HUES64 (cell line): Measurements from ENCODE around the gene CCDC6.
"Not testable (repeated sequence)": the region's sequence is repeated elsewhere in the genome, so short reads cannot be mapped to it uniquely, and the experiment has no call there.

Source experiments
- H3K27ac ChIP-seq: 2 replicates; pipeline ENCODE4 v1.7.0; 2013; ENCODE audit warnings: low read depth, low read length, inconsistent platforms
- H3K27me3 ChIP-seq: 2 replicates; pipeline ENCODE4 v1.6.1; 2013; ENCODE audit warnings: mild to moderate bottlenecking, low read length; ENCODE audit not compliant: insufficient read depth
- H3K36me3 ChIP-seq: 2 replicates; pipeline ENCODE4 v1.6.1; 2013; ENCODE audit warnings: mild to moderate bottlenecking, low read length; ENCODE audit not compliant: insufficient read depth
- H3K4me1 ChIP-seq: 2 replicates; pipeline ENCODE4 v1.6.1; 2013; ENCODE audit warnings: mild to moderate bottlenecking, low read length, moderate library complexity; ENCODE audit not compliant: insufficient read depth
- H3K4me3 ChIP-seq: 2 replicates; pipeline ENCODE4 v1.5.1; 2013; ENCODE audit warnings: mild to moderate bottlenecking, low read length, moderate library complexity
- H3K9ac ChIP-seq: 2 replicates; pipeline ENCODE4 v1.6.1; 2013; ENCODE audit warnings: mild to moderate bottlenecking, low read depth, low read length
- H3K9me3 ChIP-seq: 2 replicates; pipeline ENCODE4 v1.6.1; 2013; ENCODE audit warnings: low read depth, low read length; ENCODE audit not compliant: insufficient read depth
- WGBS: fragments of 150-250, 120-280 bp; methylation state at CpG from one replicate; pipeline ENCODE4 v1.1.7; 2013; ENCODE audit warnings: missing lambda C conversion rate; 5-methylcytosine and 5-hydroxymethylcytosine counted together

The CCDC6 gene

DNA sequence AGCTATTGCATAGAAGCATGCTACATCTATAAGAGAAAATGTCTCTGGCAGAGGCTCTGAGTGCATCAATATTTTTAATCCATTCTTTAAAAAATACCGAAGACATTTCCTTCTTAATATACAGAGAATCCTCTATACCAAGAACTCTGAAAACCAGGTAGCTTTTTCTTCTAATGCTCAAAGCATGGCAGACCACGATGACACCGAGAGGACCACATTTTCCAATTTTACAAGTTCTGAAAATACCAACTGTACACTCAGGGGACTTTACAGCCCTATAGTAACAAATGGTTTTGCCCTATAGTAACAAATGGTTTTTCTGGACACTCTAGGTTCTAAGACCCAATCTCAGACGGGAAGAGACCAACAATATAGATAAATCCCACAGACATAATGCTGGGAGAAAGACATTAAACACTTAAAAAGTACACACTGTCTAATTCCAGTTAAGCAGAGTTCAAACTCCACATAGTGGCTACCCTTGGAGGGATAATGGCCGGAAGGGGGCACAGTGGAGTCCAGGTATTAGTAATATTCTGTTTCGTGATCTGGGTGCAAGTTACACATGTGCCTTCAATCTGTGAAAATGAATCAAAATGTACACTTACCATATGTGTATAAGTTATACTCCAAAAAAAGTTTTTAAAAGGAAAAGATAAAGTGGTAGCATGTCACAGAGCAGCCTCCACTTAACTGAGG, 26.2 kb downstream of the CCDC6 start:
- Histone ChIP-seq H3K4me3 (no peak overlapping the region), H3K36me3 (no peaks in the 10 kb centered on the region), H3K27ac (no peak overlapping the region), H3K9me3 (no peaks in the 10 kb centered on the region), H3K9ac (no peak overlapping the region), H3K4me1 (peaks cover 35% of the 10 kb centered on the region), H3K27me3 (no peaks in the 10 kb centered on the region)
- 95% methylated on average over 5 of the region's 6 CpGs for WGBS

DNA sequence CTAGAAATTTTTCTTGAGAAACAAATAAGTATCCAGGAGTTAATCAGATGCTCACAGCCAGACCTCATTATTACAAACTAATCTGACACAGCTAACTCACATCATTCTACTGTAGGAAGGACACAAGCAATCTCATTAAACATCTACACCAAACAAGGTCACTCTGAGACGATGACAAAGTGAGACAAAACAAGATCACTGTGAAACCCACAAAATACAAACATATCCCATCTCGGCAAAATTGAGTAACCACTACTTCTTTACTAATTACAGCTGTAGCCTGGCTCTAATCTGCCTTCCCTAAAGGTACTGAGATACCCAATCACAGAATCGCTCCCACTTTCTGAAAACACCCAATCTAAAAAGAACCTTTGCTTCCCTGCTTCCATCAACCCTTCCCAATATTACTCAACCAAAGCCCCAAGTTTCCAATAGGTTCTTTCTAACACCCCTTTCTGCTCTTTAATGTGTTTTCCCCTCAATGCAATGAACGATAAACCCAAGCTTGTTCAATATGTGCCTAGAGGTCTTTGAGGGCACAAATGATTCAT, 26.9 kb downstream of the CCDC6 start:
- H3K4me3 ChIP-seq = no peak overlapping the region
- H3K9me3 ChIP-seq = no peaks in the 10 kb centered on the region
- H3K36me3 ChIP-seq = no peaks in the 10 kb centered on the region
- peaks cover 40% of the 10 kb centered on the region for H3K4me1 ChIP-seq
- H3K27me3 ChIP-seq = no peaks in the 10 kb centered on the region
- no peak overlapping the region for H3K27ac ChIP-seq
- WGBS = 94% methylated on average over 4 of the region's 4 CpGs
- H3K9ac ChIP-seq = no peak overlapping the region

DNA sequence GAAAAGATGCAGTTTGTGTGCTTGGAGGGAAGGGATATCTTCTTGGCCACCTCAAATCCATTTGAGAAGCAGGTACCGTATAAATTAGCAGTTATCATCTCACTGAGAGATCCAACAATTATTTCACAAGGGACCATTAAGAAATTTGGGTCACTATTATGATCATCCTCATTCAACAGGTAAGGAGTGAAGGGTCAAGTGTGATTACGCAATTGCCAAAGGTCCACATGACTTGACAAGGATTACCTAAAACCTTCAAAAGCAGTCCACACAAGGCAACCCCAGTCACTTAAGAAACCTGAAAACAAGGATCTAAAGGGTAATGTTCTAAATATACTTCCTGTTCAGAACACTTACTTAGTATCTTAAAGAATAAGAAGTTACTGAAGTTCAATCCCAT, 27.4 kb downstream of the CCDC6 start:
- Histone ChIP-seq H3K27ac (no peak overlapping the region), H3K9ac (no peak overlapping the region), H3K4me1 (peaks cover 45% of the 10 kb centered on the region), H3K27me3 (no peaks in the 10 kb centered on the region), H3K36me3 (no peaks in the 10 kb centered on the region), H3K9me3 (no peaks in the 10 kb centered on the region), H3K4me3 (no peak overlapping the region)
- WGBS = 100% methylated on average over 1 of the region's 2 CpGs

DNA sequence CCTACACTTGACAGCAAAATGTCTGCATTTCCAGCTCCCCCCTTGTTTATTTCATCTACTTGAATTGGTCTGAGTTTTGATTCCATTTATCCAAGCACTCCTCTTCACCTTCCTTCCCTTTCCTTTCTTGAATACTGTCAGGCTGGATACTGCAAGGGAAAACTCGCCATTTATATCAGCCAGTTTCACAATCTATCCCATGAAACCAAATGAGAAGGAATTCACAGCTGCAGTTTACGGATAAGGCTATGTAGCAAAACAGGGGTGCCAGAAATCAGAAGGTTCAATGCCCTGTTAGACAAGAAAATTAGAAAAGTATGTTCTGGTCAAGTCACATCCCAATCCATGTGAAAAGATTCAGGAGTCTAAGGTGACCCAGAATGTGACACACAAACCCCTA, 28.1 kb downstream of the CCDC6 start:
- no peak overlapping the region for H3K27ac ChIP-seq
- peaks cover 51% of the 10 kb centered on the region for H3K4me1 ChIP-seq

DNA sequence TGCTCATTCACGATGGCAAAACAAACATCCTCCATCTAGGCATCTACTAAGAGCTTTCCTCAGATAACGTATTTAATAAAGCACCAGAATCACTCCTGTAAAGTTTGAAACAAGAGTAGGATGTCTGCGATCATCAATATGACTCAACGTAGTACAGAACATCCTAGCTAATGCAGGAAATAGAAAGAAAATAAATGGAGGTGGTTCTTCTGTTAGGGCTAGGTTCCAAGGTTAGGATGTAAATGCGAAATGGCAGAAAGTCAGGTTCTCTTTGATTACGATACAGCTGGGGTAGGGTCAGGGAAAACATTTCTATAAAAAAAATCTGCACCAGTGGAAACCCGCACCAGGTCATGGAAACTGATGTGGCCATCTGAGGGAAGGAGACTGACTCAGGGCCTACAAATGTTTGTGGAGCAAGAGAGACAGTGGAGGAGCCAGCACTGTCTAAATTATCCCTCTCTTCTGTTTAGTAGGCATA, 29.1 kb downstream of the CCDC6 start:
- 97% methylated on average over 7 of the region's 7 CpGs for WGBS

More for the DNA sequence above, 28.1 kb downstream of the CCDC6 start:
- Histone ChIP-seq H3K9ac (no peak overlapping the region), H3K36me3 (no peaks in the 10 kb centered on the region), H3K9me3 (no peaks in the 10 kb centered on the region), H3K27me3 (no peaks in the 10 kb centered on the region), H3K4me3 (no peak overlapping the region)
- 92% methylated on average over 2 of the region's 2 CpGs for WGBS

DNA sequence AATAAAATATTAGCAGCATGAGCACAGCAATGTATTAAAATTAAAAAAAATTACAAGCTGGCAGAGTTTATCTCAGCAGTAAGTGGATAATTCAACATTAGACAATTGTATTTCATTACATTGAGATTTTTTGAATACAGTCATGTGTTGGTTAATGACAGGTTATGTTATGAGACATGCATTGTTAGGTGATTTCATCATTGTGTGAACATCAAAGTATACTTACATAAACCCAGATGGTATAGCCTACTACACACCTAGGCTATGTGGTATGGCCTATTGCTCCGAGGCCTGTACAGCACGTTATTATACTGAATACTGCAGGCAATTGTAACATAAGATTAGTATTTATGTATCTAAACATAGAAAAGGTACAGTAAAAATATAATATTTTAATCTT, 29.7 kb downstream of the CCDC6 start:
- Histone ChIP-seq H3K36me3 (no peaks in the 10 kb centered on the region), H3K4me1 (peaks cover 67% of the 10 kb centered on the region), H3K9me3 (no peaks in the 10 kb centered on the region), H3K27ac (no peak overlapping the region), H3K27me3 (no peaks in the 10 kb centered on the region), H3K4me3 (no peak overlapping the region), H3K9ac (no peak overlapping the region)
- WGBS = no CpG with 5 or more reads among the region's 2 CpGs

More for the DNA sequence above, 29.1 kb downstream of the CCDC6 start:
- Histone ChIP-seq H3K4me3 (no peak overlapping the region), H3K36me3 (no peaks in the 10 kb centered on the region), H3K4me1 (peaks cover 62% of the 10 kb centered on the region), H3K9me3 (no peaks in the 10 kb centered on the region), H3K9ac (no peak overlapping the region), H3K27me3 (no peaks in the 10 kb centered on the region), H3K27ac (no peak overlapping the region)

DNA sequence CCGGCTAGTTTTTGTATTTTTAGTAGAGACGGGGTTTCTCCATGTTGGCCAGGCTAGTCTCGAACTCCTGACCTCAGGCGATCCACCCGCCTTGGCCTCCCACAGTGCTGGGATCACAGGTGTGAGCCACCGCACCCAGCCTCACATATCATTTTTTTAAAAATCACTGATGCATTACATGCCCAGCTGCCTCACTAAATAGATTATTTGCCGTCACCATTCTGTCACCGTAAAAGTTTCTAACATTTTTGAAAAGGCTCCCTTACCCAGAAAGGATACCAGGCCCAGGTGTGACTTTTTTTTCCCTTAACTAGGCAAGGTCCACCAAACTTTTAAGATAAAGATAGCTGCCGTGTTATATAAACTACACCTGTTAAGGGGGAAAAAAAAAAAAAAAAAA, 30.1 kb downstream of the CCDC6 start:
- H3K4me3 ChIP-seq, H3K9ac ChIP-seq, H3K27ac ChIP-seq, H3K27me3 ChIP-seq, H3K36me3 ChIP-seq, H3K9me3 ChIP-seq: not testable (repeated sequence)
- 87% methylated on average over 8 of the region's 9 CpGs for WGBS
- peaks cover 64% of the 10 kb centered on the region for H3K4me1 ChIP-seq

DNA sequence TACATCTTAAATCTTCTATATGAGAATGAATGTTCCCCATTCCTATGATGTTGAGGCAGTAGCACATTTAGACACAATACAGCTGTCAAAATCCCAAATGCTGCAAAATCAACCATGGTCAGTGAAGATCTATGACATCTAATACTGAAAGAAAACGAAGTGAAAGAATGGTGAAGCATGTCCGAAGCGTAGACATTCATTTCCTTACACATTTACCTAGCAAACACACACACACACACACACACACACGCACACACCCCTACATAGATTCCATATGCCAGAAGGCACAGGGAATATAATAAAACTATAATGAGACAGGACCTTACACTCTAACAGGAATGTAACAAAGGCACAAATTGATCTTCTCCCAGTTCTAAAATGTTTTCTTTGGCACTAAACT, 32.5 kb downstream of the CCDC6 start:
- no peaks in the 10 kb centered on the region for H3K27me3 ChIP-seq
- peaks cover 58% of the 10 kb centered on the region for H3K4me1 ChIP-seq
- H3K27ac ChIP-seq = no peak overlapping the region
- no peak overlapping the region for H3K9ac ChIP-seq
- no peak overlapping the region for H3K4me3 ChIP-seq
- no peaks in the 10 kb centered on the region for H3K9me3 ChIP-seq
- no peaks in the 10 kb centered on the region for H3K36me3 ChIP-seq
- WGBS = 89% methylated on average over 4 of the region's 4 CpGs

DNA sequence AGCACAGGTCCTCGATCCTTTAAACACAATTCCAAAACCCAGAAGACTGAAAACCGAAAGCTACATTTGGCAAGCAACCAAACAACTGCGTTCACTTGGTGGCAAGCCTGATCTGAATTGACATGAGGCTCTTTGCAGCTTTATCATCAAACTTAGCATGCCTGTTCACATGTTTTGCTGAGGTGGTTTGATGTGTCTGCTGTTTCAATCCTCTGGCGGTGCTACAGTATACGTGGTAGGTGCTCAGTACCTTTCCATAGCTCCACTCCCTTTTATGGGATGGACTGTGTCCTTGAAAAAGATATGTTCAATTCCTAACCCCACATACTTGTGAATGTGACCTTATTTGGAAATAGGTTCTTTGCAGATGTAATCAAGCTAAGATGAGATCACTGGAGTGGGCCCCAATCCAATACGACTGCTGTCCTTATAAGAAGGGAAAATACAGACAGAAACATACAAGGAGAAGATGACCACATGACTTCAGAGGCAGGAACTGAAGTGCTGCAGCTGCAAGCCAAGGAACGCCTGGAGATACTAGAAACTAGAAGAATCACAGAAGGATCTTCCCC, 33.4 kb downstream of the CCDC6 start:
- H3K27ac ChIP-seq = peak overlapping the region; percentile 6; the same call in 1 of the 2 replicates
- H3K9me3 ChIP-seq = no peaks in the 10 kb centered on the region
- H3K4me3 ChIP-seq = no peak overlapping the region
- H3K36me3 ChIP-seq = no peaks in the 10 kb centered on the region
- WGBS = 95% methylated on average over 7 of the region's 7 CpGs
- H3K9ac ChIP-seq = no peak overlapping the region
- H3K27me3 ChIP-seq = no peaks in the 10 kb centered on the region
- H3K4me1 ChIP-seq = peaks cover 55% of the 10 kb centered on the region

DNA sequence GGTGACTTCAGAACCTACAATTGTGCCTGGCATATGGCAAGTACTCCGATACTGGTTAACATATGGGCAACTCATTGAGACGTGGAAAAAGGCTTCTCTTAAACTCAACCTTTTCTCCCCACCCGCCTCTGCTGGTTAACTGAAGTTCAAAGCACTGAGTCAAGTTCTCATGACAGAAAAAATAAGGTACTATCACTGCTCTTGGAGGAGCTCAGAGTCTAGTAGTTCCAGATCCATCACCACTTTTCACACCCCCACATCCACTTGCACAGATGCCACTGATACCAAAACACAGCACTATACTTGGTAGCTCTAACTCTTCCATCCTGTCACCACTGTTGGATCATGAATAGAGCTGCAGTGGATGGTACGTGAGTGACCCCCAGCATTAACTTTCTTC, 36.2 kb downstream of the CCDC6 start:
- Histone ChIP-seq H3K9me3 (no peaks in the 10 kb centered on the region), H3K9ac (no peak overlapping the region), H3K27ac (no peak overlapping the region), H3K4me3 (no peak overlapping the region), H3K27me3 (no peaks in the 10 kb centered on the region), H3K36me3 (no peaks in the 10 kb centered on the region), H3K4me1 (peaks cover 45% of the 10 kb centered on the region)
- 94% methylated on average over 4 of the region's 4 CpGs for WGBS

DNA sequence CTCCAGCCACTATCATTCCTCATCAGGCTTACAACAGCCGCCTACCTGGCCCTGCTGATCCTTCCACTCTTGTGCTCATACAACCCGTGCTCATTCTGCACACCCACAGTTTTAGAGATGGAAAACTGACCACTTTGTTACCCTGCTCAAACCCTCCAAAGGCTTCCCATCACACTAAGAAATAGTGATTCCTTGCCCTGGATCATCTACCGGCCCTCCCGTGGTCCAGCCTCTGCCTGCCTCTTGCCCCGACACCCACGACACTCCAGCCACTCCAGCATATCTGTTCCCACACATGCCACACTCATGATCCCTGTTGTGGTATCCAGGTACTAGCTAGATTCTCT, 36.8 kb downstream of the CCDC6 start:
- Histone ChIP-seq H3K4me1 (peaks cover 45% of the 10 kb centered on the region), H3K4me3 (no peak overlapping the region), H3K27ac (no peak overlapping the region), H3K9ac (no peak overlapping the region), H3K27me3 (no peaks in the 10 kb centered on the region), H3K9me3 (no peaks in the 10 kb centered on the region), H3K36me3 (no peaks in the 10 kb centered on the region)
- 95% methylated on average over 6 of the region's 6 CpGs for WGBS
